A673 (cell line): ENCODE results near the gene SHC1. TPM values are rescaled to one million over a fixed set of nuclear protein-coding genes. Genes with fewer than 3 reads are reported as not detected.

Experiments used
- BruUV-seq: library from RNA; stranded (reverse); fragments of 400-500 nt; replicated peaks from 2 replicates; lab custom pipeline; 2021; lab: Mats Ljungman, UMichigan
- CTCF ChIA-PET: fragments of 300-600 bp; sonication (Branson Sonifier 250); formaldehyde crosslinking; loops from one replicate; lab custom pipeline; 2022; ENCODE audit warnings: antibody characterized with exemption; lab: Charles Lee
- POLR2A ChIA-PET: fragments of 300-600 bp; sonication (Branson Sonifier 250); formaldehyde crosslinking; loops from one replicate; lab custom pipeline; 2022; ENCODE audit warnings: antibody characterized with exemption; ENCODE audit not compliant: low non-redundant PET; lab: Charles Lee
- DNase-seq: peaks from one replicate; pipeline ENCODE4 v3.0.0-alpha.2; 2015; ENCODE audit warnings: low spot score
- H3K27ac ChIP-seq: fragments of 200-600 bp; sonication (generic); 2 replicates; pipeline ENCODE4 v1.5.1; 2016; ENCODE audit warnings: mixed run types, low read depth, mild to moderate bottlenecking, mixed read lengths, antibody characterized with exemption, low read length; ENCODE audit not compliant: poor library complexity, severe bottlenecking
- H3K27me3 ChIP-seq: fragments of 200-600 bp; sonication (generic); replicated peaks from 2 replicates; pipeline ENCODE4 v1.6.1; 2017; ENCODE audit warnings: mixed run types, low read depth, mild to moderate bottlenecking, mixed read lengths, antibody characterized with exemption, low read length; ENCODE audit not compliant: insufficient read depth, poor library complexity
- H3K36me3 ChIP-seq: fragments of 200-600 bp; sonication (generic); 2 replicates; pipeline ENCODE4 v1.6.1; 2016; ENCODE audit warnings: mixed run types, mild to moderate bottlenecking, mixed read lengths, antibody characterized with exemption, low read length; ENCODE audit not compliant: insufficient read depth, poor library complexity, severe bottlenecking
- H3K4me1 ChIP-seq: fragments of 200-600 bp; sonication (generic); 2 replicates; pipeline ENCODE4 v1.6.1; 2017; ENCODE audit warnings: mixed run types, mild to moderate bottlenecking, mixed read lengths, antibody characterized with exemption, low read length; ENCODE audit not compliant: insufficient read depth, poor library complexity, severe bottlenecking
- H3K4me3 ChIP-seq: fragments of 200-600 bp; sonication (generic); 2 replicates; pipeline ENCODE4 v1.5.1; 2016; ENCODE audit warnings: low read depth, mixed run types, mild to moderate bottlenecking, mixed read lengths, low read length; ENCODE audit not compliant: poor library complexity, severe bottlenecking
- H3K9me3 ChIP-seq: fragments of 200-600 bp; sonication (generic); 2 replicates; pipeline ENCODE4 v1.6.1; 2016; ENCODE audit warnings: mixed run types, low read depth, mild to moderate bottlenecking, mixed read lengths, antibody characterized with exemption, low read length; ENCODE audit not compliant: poor library complexity, severe bottlenecking
- EZH2 ChIP-seq: fragments of 200-600 bp; sonication (generic); IDR thresholded peaks from 2 replicates; pipeline ENCODE4 v1.6.1; 2017; ENCODE audit warnings: borderline replicate concordance, low read depth, mild to moderate bottlenecking, mixed read lengths, antibody characterized with exemption, low read length; ENCODE audit not compliant: poor library complexity, severe bottlenecking
- intact Hi-C: fragments of 100-400 bp; cut with micrococcal nuclease; formaldehyde crosslinking; loops from one replicate; pipeline ENCODE4 v1.10.0; 2022; ENCODE audit not compliant: unreplicated experiment
- total RNA-seq: library from RNA; stranded (reverse); gene quantifications from 2 replicates; pipeline ENCODE4 v1.2.3, GENCODE V29; 2021
- TF ChIP-seq, protein P1 (sequence below): fragments of 300-800, 200-600 bp; sonication (generic); conservative IDR thresholded peaks from 2 replicates; pipeline ENCODE4 v1.5.1; 2017; ENCODE audit warnings: low read depth, mild to moderate bottlenecking, antibody characterized with exemption, low read length, moderate library complexity, mixed read lengths

Gene SHC1
- total RNA-seq, 1 experiment from 2014 or later, result 204 TPM

DNA sequence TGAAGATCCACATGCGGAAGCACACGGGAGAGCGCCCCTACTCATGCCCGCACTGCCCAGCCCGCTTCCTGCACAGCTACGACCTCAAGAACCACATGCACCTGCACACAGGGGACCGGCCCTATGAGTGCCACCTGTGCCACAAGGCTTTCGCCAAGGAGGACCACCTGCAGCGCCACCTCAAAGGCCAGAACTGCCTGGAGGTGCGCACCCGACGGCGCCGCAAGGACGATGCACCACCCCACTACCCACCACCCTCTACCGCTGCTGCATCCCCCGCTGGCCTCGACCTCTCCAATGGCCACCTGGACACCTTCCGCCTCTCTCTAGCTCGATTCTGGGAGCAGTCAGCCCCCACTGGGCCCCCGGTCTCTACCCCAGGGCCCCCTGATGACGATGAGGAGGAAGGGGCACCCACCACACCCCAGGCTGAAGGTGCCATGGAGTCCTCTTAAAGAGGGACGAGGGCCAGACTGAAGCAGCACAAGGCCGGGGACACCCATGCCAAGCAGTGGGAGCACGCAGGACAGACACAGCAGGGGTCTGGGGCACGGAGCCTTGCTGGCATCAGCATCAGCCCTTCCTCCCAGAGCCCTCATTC lies 45.8 kb upstream of the SHC1 start:
- Histone ChIP-seq H3K9me3 (no peaks in the 10 kb centered on the region), H3K4me1 (peaks cover 19% of the 10 kb centered on the region), H3K27ac (peak overlapping the region; percentile 81), H3K27me3 (no peaks in the 10 kb centered on the region), H3K4me3 (peak overlapping the region; percentile 49), H3K36me3 (peaks cover 16% of the 10 kb centered on the region)
- no TSS peak for BruUV-seq
- DNase-seq, result no peak
- ChIA-PET CTCF (interaction anchor here (0.5 to 1.5 kb wide), 5 partner anchors 9 to 1529 kb away, joined by 3 to 16 read pairs (median 4); no protein-coding TSS in a partner anchor), POLR2A (interaction anchor here (0.6 kb wide), 1 partner anchor 17 kb away, joined by 5 read pairs; no protein-coding TSS in a partner anchor)
- intact Hi-C loops, result no loop called here
- TF ChIP-seq, protein P1, sequence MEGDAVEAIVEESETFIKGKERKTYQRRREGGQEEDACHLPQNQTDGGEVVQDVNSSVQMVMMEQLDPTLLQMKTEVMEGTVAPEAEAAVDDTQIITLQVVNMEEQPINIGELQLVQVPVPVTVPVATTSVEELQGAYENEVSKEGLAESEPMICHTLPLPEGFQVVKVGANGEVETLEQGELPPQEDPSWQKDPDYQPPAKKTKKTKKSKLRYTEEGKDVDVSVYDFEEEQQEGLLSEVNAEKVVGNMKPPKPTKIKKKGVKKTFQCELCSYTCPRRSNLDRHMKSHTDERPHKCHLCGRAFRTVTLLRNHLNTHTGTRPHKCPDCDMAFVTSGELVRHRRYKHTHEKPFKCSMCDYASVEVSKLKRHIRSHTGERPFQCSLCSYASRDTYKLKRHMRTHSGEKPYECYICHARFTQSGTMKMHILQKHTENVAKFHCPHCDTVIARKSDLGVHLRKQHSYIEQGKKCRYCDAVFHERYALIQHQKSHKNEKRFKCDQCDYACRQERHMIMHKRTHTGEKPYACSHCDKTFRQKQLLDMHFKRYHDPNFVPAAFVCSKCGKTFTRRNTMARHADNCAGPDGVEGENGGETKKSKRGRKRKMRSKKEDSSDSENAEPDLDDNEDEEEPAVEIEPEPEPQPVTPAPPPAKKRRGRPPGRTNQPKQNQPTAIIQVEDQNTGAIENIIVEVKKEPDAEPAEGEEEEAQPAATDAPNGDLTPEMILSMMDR, result no peak
- TF ChIP-seq EZH2, result no peak

DNA sequence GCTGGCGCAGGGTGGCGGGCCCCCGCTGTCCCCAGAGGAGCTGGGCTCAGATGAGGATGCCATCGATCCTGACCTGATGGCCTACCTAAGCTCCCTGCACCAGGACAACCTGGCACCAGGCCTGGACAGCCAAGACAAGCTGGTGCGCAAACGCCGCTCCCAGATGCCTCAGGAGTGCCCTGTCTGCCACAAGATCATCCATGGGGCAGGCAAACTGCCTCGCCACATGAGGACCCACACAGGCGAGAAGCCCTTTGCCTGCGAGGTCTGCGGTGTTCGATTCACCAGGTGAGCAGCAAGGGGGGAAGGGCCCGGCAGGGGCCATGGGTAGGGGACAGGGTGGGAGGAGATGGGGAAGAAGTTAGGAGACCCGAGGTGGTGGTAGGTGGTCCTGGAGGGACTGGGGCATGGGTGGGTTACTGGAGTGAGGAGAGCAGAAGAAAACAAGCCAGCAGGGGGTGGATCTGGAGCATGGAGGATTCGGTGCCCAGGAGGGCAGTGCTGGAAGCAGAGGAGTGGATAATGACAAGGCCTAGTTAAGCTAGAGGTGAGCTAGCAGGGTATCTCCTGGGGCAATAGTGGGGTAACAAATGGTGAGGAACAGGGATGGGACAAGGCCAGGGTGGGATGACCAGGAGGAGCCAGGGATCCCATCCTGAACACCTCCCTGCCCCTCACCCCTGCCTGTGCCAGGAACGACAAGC lies 45.1 kb upstream of the SHC1 start:
- no peak for TF ChIP-seq EZH2
- TF ChIP-seq, protein P1, result no peak
- no peak overlapping the region for H3K4me3 ChIP-seq
- no peaks in the 10 kb centered on the region for H3K27me3 ChIP-seq
- H3K36me3 ChIP-seq, result peaks cover 16% of the 10 kb centered on the region
- CTCF ChIA-PET, result no interaction called here
- no TSS peak for BruUV-seq
- no peak for DNase-seq
- no peaks in the 10 kb centered on the region for H3K9me3 ChIP-seq
- POLR2A ChIA-PET, result interaction anchor here (0.5 kb wide), 1 partner anchor 70 kb away, joined by 4 read pairs; no protein-coding TSS in a partner anchor
- no peak overlapping the region for H3K27ac ChIP-seq
- peaks cover 19% of the 10 kb centered on the region for H3K4me1 ChIP-seq
- intact Hi-C loops, result no loop called here

DNA sequence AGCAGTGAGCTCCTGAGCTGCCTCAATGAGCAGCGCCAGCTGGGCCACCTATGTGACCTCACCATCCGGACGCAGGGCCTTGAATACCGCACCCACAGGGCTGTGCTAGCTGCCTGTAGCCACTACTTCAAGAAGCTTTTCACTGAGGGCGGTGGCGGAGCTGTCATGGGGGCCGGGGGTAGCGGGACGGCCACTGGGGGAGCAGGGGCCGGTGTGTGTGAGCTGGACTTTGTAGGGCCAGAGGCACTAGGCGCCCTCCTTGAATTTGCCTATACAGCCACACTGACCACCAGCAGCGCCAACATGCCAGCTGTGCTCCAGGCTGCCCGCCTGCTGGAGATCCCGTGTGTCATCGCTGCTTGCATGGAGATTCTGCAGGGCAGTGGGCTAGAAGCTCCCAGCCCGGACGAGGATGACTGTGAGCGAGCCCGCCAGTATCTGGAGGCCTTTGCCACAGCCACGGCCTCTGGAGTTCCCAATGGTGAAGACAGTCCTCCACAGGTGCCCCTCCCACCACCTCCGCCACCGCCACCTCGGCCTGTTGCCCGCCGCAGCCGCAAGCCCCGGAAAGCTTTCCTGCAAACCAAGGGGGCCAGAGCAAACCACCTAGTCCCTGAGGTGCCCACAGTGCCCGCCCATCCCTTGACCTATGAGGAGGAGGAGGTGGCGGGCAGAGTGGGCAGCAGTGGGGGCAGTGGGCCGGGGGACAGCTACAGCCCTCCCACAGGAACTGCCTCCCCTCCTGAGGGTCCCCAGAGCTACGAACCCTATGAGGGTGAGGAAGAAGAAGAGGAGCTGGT lies 44.4 kb upstream of the SHC1 start:
- BruUV-seq, result no TSS peak
- POLR2A ChIA-PET, result interaction anchor here (0.5 kb wide), 1 partner anchor 71 kb away, joined by 4 read pairs; no protein-coding TSS in a partner anchor
- no peaks in the 10 kb centered on the region for H3K9me3 ChIP-seq
- no peaks in the 10 kb centered on the region for H3K27me3 ChIP-seq
- no peak for DNase-seq
- CTCF ChIA-PET, result interaction anchor here (0.6 kb wide), 1 partner anchor 14 kb away, joined by 7 read pairs; no protein-coding TSS in a partner anchor
- H3K27ac ChIP-seq, result no peak overlapping the region
- no peak overlapping the region for H3K4me3 ChIP-seq
- TF ChIP-seq, protein P1, result no peak
- no peak for TF ChIP-seq EZH2
- peaks cover 19% of the 10 kb centered on the region for H3K4me1 ChIP-seq
- intact Hi-C loops, result no loop called here
- H3K36me3 ChIP-seq, result peaks cover 16% of the 10 kb centered on the region
